GM18499 (cell line): ENCODE data around the gene IDH3B.
"Not testable (repeated sequence)": the region's sequence is repeated elsewhere in the genome, so short reads cannot be mapped to it uniquely, and the experiment has no call there.

Experiments used
- ATAC-seq: cut with Tn5 transposase; IDR thresholded peaks from one replicate; pipeline ENCODE4 v1.9.1; 2021; ENCODE audit warnings: moderate number of reproducible peaks; ENCODE audit not compliant: insufficient read depth, unreplicated experiment

Gene IDH3B

DNA sequence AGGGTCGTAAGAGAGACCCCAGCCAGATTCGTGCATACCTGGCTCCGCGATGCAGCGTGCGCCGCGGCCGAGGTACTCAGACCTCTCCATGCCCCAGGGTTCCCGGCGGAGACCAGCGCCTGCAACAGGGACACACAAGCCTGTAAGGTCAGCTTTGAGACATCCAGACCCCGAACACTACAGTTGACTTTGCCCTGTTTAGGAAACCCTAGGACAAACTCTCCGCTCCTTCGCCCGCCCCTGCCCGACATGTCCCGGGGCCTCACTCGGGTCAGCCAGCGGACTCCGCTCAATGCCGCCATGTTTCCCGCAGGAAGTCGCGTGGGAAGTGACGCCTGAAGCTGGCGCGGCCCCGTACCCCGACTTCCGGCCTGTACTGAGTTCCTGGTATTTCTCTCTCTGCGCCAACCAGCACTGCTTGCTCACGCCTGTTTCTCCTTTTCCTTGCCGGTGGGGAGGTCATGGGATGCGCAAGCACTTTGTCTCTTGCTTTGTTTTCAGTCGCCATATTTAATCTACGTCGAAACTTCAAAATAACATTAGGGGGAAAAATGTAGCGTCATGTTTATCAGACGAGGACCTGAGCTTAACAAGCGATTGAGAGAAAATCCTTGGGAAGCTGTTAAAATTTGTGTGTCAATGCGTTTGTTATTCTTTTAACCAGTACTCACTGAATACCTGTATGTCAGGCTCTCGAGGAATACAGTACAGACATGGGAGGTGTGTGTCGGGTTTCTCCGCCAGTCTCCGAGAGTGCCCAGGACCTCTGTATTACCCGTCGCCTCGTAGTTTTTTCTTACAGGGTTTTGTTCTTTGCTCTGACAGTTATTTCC is at the start of gene IDH3B:
Gene IDH3B, minus strand, starts transcription at position 330 of the 833 bp plus-strand sequence. Its CDS starts 28 bp downstream, at position 302.
- peak; percentile 67 for ATAC-seq

DNA sequence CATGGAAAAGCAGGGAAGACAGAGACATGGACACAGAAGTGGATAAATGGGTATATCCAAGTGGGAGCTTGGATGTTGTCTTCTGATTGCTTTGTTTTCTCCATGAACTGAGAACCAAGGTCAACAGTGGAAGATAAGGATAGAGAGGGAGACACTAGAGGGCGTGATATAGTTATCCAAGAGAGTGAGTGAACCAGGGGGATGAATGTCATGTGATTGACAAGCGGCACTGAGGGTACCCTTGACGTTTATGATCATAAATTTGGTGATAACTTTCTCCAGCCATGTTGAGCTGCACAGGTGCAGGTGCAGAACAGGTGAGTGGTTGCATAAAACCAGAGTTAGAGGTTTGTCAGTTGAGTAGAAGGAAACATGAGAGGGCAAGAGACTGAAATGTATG is 49.3 kb upstream of the IDH3B start:
- no peak for ATAC-seq

DNA sequence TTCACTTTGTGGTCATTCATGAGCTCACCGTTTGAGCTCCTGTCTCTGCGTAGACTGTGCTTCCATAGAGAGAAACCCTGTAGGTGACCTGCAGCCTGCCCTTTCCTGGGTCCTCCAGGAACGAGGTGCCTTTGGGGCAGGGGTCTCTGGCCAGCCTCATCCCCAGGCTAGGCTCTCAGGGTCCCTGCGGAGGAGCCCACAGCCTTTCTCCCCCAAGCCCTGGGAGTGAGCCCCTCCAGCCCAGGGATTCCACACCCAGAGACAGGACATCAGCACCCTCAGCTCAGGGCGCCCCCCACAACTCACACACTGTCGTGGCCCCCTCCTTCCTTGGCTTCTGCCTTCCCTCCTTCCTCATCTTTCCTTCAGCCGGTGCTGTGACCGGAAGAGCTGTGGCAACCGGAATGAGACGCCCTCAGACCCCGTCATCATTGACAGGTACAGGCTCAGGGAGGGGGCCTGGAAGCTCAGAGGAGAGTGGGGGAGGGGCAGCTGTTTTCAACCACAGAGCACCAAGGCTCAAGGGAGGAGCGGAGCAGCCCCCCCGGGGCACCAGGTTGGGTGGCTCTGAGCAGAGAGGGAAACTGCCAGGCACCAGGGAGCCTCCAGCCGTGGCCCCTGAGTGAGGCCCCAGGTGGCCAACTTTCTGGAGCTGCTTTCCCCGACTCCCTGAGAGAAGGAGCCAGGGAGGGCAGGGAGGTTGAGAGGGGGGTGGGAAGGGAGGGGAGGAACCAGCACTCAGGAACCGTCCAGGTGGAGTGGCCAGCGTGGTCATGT is 45.4 kb upstream of the IDH3B start:
- no peak for ATAC-seq

DNA sequence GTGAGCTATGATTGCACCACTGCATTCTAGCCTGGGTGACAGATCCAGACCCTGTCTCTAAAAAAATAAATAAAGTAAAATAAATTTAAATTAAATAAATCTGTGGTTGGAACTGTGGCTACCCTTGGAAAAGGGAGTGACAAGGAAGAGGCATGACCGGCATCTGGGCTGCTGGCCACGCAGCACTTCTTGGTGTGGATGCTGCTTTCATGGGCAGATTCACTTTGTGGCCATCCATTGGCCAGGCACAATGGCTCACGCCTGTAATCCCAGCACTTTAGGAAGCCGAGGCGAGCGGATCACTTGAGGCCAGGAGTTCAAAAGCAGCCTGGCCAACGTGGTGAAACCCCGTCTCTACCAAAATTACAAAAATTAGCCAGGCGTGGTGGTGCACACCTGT is 44.6 kb upstream of the IDH3B start:
- no peak for ATAC-seq

DNA sequence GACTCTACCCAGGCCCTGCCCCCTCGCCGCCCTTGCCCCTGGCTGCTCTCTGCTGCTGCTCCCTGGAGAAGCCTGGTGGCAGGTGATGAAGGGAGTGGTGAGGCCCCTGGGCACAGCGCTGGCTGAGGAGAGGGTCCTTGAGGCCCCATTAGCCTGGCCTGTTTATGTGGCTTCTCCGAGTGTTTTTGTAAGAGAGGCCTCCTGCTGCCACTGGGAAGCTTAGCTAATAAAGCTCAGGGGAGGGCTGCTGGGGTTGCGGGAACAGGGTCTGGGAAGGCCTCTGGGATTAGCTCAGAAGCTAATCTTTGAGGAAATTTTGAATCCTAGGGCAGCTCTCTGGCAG is 44.0 kb upstream of the IDH3B start:
- ATAC-seq = no peak

DNA sequence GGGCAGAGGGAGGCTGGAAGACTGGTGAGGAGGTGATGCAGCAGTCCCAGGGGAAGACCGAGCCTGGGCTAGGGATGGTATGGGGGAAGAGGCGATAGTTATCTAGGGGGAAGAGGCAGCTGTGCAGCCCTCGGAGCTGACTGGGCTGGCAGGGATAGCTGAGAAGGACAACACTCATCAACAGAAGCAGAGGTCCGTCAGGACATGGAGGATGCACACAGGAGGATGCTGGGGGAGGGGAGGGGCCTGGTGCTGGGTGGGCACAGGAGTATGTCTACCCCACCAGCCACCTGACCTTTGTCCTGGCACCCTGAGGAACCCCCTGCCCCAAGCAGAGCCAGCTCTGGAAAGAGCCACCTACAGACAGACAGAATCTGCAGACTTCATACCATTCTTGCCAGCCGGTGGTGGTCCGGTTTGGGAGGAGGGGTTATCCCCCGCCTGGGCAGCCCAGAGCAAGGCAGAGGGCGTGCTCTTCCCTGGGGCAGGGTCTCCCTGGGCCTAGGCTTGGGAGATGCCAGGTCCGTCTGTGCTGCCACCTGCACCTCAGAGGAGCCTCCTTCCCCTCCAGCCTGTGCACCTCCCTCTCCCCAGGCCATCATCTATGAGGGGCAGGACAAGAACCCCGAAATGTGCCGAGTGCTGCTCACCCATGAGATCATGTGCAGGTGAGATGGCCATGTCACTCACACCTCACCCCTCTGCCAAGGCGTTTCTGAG is 43.5 kb upstream of the IDH3B start:
- no peak for ATAC-seq

DNA sequence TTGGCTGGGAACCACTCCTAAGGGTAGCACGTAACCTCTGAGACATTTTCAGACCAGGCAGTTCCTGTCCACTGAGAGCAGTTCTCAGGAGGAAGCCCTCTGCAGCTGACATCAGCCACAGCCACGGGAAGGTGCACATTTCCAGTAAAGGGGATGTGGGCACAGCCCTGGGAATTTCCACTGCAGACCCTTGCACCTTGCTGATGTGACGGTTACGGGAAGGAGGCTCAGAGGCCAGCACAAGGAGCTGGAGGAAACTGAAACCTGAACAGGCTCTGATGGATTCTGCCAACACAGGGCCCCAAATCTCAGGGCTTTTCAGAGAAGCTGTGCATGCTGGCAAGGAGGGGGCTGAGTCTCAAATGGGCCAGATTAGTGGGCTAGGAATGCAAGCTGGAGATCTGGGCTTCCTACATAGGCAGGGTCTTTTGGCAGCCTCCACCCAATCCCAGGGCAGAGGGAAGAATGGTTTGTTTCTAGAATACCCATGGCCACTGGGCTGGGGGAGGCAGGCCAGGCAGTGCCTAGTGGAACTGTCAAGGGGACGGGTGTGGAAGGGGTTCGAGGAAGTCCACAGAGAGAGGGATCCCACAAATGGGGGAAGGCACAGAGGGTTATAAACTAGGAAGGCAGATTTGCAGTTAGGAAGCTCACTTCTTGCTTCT is 42.8 kb upstream of the IDH3B start:
- ATAC-seq = no peak

DNA sequence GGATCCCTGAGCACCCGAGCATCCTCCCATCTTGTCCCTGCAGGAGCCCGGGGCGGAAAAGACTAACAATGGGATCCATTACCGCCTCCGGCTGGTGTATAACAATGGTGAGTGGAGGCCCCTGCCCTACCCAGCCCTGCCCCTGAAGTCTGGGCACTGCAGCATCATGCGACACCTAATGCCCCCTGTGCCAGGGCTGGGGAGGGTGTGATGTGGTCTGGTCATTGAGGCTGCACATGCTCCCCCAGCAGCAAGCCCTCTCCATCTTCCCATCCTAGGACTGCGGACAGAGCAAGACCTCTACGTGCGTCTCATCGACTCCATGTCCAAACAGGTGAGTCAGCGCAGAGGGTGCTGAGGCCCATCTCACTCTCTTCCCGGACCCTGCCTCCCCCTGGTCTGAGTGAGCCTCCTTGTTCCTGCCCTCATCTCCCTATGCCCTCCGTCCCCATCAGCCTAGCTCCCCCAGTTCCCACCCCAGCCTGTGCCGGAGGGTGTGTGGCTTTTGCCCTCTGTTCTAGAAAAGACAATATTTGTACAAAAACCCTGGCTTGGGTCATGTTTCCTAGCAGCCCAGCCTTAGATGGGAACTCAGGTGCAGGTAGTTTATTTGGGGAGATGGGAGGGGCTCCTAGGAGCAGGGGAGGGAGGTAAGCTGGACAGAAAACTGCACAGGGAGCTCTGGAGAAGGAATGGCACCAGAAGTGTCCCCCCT is 42.1 kb upstream of the IDH3B start:
- ATAC-seq = no peak

DNA sequence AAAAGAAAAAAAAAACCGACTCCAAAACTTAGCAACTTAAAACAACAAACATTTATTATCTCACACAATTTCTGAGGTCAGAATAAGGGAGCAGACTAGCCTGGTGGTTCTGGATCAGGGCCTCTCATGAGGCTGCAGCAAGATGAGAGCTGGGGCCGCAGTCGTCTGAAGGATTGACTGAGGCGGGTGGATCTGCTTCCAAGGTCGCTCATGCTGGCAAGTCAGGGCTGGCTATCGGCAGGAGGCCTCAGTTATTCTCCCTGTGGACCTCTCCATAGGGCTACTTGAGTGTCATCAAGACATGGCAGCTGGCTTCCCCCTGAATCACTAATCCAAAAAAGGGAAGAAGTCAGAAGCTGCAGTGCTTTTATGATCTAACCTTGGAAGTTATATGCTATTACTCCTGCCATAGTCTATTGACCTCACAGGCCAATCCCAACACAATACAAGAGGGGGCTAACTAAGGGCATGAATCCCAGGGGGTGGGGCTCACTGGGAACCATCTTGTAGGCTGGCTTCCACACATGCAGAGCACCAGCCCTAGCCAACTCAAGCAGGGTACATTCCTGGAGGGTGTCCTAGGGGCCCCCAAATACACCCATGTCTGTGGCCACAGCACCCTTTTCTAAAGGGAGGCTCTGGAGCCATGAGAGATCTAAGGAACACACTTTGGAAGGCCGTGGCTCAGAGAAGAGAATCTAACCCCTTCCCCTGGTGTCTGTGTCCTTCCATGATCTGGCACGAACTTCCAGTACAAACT is 39.9 kb upstream of the IDH3B start:
- ATAC-seq = no peak

DNA sequence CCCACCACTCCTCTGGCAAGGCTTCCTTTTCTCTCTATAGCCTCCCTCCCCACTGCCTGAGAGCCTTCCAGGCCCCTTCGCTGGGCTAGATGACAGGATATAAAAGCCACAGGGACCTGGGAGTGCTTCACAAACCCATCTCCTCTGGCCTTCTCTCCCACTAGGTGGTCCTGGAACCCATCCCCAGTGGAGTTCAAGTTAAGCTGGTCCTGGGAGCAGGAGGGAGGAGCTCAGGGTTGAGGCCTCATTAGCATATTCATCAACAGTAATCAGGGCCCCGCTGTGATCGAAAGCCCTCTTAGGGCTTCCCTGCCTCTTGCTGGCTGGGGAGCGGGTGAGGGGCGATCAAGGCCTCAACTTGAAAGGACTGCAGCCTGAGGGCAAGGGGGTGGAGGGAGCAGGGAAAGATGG is 37.7 kb upstream of the IDH3B start:
- no peak for ATAC-seq

DNA sequence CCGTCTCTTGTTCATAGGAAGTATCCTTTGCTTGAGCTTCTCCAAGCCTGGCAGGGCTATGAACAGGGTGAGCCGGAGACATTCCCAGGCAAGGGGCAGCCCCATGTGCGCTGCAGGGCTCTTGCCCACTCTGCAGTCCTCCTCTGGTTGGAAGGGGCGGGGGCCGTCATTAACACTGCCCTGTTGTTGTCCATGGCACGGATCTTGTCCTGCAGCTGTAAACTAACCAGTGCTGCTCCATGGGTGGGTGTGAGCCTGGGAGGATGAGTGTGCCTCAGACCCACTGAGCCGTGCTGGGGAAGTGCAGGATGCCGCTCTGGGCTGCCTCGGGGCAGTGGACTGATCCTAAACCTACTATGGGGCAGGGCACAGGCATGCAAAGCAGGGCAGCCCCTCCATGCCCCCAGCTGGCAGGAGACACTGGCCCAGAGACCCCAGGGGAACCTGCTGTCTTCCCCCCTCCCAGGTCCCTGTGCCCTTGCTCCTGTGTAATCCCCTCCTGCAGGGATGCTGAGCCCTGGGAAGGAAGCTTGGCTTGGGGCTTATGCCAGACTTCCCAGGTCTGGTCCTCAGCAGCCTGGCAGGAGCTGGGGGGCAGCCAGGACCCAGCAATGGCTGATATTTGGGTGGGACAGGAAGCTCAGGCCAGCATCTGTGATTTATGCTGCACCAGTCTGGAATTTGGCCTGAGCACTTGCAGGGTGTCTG is 37.1 kb upstream of the IDH3B start:
- ATAC-seq = no peak

DNA sequence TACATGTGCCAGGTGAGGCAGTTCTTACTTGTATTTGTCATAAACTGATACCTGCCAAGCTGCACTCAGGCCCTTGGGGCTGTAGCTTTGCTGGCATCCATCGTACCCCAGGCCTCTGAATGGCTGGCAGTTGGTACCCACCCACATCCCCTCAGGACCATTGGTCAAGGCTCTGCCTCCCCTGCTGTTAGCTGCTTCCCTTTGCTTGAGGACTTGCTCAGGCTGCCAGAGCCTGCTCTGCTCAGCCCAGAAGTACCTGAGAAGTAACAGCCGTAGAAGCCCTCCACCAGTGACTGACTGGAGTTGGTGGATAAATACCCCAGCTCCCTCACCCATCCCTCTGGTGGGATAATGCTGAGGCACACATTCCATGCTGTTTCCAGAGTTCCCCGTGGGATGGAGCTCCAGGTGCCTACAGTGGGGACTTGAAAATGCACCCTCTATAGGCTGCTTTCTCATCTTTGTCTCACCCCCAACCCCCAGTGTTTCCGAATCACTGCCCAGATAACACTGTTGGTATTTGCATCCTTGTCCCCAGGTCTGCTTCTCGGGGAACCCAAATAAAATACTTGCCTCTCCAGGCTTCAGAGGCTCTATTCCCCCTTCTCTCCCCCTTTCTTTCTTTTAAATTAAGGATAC is 35.9 kb upstream of the IDH3B start:
- ATAC-seq = no peak

DNA sequence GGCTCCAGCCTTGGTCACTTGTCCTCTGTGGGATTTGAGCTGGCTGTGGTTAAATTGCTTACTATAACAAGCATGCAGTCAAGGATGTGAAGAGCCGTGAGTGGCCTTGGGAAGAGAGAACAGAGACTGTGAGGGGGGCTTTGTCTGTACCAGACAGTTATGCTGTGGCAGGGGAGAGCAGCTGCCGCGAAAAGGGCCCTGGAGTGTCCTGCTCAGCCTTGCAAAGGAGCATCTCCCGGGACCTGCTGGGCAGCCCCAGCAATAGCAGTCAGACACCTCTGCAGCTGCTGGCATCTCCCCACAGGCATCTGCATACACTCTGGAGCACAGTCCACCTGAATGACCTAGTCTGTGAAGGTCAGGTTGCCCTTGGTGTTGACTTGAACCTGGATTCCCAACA is 34.9 kb upstream of the IDH3B start:
- ATAC-seq = no peak

DNA sequence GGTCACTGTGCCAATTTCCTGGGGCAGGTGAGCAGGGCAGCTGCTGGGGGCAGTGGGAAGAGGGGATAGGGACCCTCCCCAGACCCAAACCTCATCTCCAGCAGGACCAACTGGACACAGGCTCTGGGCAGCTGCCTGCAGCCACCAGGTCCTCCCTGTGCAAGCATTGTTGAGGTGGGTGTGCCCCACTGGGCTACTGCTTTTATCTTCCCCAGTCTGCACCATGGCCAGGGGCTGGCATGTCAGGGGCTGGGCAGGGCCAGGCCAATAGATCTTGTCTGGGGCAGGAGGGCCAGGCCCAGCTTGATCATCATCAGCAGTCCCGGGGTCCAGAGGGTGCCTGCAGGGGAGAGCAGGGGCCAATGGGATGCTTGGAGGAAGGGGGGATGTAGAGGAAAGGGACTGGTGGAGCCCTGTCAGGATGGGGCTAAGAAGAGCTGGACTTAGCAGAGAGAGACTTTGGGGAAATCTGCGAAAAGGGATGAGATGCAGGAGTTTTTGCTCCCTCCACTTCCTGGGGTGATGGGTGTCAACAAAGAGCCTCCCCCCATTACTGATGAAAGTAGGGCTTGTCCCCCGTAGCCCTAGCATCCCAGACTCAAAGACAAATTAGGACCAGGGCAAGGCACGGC is 34.3 kb upstream of the IDH3B start:
- no peak for ATAC-seq

DNA sequence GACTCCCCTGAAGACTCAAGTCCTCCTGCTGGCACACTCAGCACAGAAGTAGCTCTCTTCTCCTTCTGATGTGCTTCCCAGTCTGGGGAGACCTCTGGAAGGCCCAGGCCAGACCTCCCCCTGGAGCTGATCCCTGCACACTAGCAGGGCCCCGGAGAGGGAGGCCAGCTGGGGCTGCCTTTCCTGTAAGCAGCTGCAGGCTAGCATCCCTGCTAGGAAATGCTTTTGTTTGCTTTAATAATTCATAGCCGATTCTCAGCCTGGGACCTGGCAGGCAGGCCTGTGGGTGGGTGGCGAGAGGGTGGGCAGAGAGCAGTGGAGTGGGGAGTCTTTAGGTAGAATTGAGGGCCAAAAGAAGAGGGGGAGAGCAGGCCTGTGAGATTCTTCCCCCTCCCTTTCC is 33.8 kb upstream of the IDH3B start:
- no peak for ATAC-seq

DNA sequence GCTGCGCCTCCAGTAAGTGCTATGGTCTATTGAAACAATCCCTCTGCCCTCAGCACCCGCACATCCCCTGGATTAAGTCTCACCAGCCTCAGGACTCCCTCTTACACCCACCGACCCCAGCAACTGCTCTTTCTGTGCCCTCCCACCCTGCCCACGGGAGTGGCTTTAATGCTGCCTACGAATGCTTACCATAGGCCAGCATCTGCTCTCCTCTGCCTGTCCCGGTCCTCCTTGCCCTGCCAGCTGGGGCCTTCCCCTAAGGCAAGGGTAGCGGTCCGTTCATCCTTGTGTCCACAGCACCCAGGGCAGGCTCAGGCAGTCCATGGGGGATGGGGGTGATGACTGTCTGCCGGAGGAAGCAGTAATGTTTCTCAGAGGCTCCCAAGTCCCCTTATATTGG is 32.6 kb upstream of the IDH3B start:
- no peak for ATAC-seq

DNA sequence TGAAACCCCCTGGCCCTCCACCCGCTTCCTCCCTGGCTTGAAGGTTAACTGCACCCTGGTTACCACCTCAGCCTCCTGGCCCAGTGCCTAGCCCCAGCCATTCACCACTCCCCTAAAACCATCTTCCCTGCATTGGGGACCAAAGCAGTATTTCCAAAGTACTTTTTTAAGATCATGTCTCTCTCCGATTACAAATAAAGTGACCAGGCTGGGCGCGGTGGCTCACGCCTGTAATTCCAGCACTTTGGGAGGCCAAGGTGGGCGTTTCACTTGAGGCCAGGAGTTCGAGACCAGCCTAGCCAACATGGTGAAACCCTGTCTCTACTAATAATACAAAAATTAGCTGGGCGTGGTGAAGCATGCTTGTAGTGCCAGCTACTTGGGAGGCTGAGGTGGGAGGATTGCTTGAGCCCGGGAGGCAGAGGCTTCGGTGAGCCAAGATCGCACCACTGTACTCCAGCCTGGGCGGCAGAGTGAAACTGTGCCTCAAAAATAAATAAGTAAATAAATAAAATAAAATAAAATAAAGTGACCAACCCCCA is 32.0 kb upstream of the IDH3B start:
- not testable (repeated sequence) for ATAC-seq
